NCI-H1930 (cell line): ENCODE measurements around the gene ATXN1L.
"Not testable (repeated sequence)": the region's sequence is repeated elsewhere in the genome, so short reads cannot be mapped to it uniquely, and the experiment has no call there.

Source experiments
- DNase-seq, 2 experiments: peaks; one replicate each; lab custom pipeline; 2025; lab: John Stamatoyannopoulos, UW

ATXN1L gene

GRCh38 chr16:71894229-71894920 lies 48.6 kb downstream of the ATXN1L start:
- peak; percentile 30 to 35 for DNase-seq

- peak; percentile 91 to 93 for DNase-seq
These were observed 49.3 kb downstream of the ATXN1L start, which contains the start of gene IST1 for GRCh38 chr16:71894921-71895678. Gene IST1, plus strand, starts transcription at chr16:71895531. Its CDS starts 20,110 bp downstream, at chr16:71915641.

GRCh38 chr16:71895679-71896365 lies 50.0 kb downstream of the ATXN1L start:
- DNase-seq: no peak

GRCh38 chr16:71896764-71897368 lies 51.1 kb downstream of the ATXN1L start:
- DNase-seq: no peak

- no peak for DNase-seq
These were observed 53.4 kb downstream of the ATXN1L start for GRCh38 chr16:71899171-71899570.

GRCh38 chr16:71902656-71903365 lies 57.0 kb downstream of the ATXN1L start:
- DNase-seq: no peak

GRCh38 chr16:71903608-71904007 lies 57.8 kb downstream of the ATXN1L start:
- no peak for DNase-seq

GRCh38 chr16:71904239-71904638 lies 58.5 kb downstream of the ATXN1L start:
- no peak for DNase-seq

GRCh38 chr16:71905765-71906164 lies 60.0 kb downstream of the ATXN1L start:
- DNase-seq: not testable (repeated sequence)
